ELR (cell line): ENCODE measurements around the gene AGO3.
A peak's percentile ranks its signal among the peaks of the same experiment; 100 is the strongest.
"Not testable (repeated sequence)": the region's sequence is repeated elsewhere in the genome, so short reads cannot be mapped to it uniquely, and the experiment has no call there.

ENCODE experiments used
- DNase-seq: peaks from one replicate; pipeline ENCODE4 v3.0.0-alpha.2; 2015; ENCODE audit warnings: low read depth

Gene AGO3

DNA sequence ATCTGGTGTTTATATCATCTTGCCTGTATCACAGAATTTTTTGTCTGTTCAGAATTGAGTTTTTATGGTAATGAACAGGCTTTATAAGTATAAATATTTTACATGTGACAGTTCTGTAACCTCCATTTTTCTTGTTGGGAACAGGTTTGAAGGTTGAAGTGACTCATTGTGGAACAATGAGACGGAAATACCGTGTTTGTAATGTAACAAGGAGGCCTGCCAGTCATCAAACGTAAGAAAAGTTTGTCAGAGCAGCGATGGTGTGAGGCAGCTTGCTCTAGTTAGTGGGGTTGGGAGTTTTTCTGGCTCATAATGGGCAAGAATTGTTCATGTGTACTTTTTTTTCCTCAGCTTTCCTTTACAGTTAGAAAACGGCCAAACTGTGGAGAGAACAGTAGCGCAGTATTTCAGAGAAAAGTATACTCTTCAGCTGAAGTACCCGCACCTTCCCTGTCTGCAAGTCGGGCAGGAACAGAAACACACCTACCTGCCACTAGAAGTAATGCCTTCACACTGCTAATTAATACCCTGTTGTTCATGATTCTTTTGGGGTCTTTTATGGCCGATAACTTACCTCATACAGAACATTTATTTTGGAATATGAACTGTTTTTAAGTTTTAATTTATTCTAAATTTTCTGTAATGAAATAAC, 77.8 kb downstream of the AGO3 start:
- peak; percentile 89 for DNase-seq

DNA sequence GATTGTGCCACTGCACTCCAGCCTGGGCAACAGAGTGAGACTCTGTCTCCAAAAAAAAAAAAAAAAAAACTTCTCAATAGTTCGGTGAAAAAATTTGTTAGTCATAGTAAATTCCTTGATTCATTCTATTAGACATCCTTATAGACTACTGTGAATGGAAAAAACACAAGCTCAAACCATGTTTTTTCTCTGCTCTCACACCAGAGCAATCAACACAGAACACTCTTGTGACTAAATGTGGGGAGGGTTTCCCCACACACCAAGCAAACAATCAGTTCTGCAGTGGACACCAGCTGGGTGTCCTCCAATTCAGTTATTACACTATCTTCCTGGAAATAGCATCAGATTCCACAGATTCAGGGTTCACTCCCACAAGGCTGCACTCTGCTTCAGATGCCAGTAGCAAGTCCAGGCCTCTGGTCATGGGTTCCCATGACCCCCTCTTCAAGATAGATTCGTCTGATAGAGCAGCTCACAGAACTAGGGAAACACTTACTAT, 83.9 kb downstream of the AGO3 start:
- DNase-seq = no peak

GRCh38 chr1:36016686-36017085, 85.8 kb downstream of the AGO3 start:
- DNase-seq = no peak

DNA sequence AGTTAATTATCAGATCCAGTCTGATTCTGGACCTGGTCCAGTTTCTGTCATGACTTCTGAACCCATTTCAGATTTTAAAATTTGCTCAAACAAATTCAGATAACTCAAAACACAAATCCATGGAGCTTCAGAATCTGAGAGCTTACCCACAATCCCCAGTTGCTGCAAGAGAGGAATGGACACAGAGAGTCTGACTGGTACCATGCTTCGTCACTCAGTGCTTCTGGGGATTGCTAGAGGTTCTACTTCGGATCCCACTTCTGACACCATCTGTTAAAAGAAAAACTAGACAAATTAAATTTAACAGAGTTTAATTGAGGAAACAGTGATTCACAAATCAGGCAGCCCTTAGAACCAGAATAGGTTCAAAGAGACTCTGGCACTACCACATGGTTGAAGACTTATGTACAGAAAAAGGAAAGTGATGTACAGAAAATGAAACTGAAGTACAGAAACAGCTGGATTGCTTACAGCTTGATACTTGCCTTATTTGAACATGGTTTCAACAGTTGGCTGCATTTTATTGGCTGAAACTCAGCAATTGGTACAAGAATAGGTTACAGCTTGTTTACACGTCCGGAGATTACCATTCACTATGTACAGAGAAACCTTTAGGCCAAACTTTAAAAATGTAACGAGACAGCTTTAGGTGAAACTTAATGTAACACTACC, 92.3 kb downstream of the AGO3 start:
- DNase-seq = no peak

DNA sequence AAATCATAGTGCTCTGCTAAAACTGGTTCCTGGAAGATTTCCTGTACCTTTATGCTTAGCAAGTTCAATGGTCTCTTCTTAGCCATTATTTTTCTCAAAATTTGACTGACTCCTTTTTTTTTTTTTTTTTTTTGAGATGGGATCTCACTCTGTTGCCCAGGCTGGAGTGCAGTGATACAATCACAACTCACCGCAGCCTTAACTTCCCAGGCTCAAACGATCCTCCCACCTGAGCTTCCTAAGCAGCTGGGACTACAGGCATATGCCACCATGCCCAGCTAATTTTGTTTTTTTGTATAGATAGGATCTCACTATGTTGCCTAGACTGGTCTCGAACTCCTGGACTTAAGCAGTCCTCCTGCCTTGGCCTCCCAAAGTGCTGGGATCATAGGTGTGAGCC, 93.1 kb downstream of the AGO3 start:
- DNase-seq = not testable (repeated sequence)

DNA sequence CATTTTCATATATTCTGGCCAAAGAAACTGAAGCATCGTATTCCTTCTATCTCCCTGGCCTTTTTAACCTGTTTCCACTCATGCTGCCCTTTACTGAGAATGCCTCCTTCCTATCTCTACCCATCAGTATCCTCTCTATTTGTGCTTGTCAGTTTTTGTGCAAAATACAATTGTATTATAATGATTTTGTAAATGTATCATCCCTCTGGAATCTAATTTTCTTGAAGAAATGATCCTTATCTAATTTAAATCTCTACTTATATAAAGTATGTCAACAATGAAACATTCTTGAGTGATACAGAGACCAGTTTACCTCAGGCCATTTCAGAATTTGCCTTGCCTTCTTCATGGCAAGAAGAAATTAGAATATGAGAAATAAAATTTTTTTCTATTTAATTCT, 93.9 kb downstream of the AGO3 start:
- peak; percentile 34 for DNase-seq

- DNase-seq = no peak
Observed at GRCh38 chr1:36027766-36028165, 96.9 kb downstream of the AGO3 start.

DNA sequence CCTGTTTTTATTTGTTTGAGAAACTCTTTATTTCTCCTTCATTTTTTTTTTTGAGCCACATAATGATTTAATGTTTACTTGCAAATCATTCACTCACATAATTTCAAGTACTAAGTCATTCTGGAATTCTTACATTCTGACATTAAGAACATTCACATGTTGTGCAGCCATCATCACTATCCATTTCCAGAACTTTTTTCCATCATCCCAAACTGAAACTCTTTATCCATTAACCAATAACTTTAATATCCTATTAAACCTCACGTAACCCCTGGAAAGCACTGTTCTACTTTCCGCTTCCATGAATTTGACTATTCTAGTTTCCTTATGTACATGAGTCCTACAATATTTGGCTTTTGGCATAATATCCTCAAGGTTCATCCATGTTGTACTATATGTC, 100.5 kb downstream of the AGO3 start:
- DNase-seq = no peak

GRCh38 chr1:36034692-36035091, 103.8 kb downstream of the AGO3 start:
- peak; percentile 83 for DNase-seq

DNA sequence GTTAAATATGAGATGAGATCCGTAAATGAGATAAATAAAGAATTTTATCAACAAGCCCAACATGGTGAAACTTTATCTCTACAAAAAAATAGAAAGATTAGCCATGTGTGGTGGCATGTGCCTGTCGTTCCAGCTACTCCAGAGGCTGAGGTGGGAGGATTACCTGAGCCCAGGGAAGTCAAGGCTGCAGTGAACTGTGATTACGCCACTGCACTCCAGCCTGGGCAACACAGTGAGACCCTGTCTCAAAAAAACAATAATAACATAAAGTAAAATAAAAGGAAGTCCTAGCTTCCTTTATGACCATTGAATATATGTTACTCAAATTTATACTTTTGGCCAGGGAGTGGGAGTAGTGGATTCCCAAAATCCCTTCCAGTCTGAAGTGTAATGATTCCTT, 104.2 kb downstream of the AGO3 start:
- DNase-seq = no peak

GRCh38 chr1:36040238-36040637, 109.3 kb downstream of the AGO3 start:
- no peak for DNase-seq

GRCh38 chr1:36051821-36052220, 120.9 kb downstream of the AGO3 start:
- no peak for DNase-seq

GRCh38 chr1:36053978-36054377, 123.1 kb downstream of the AGO3 start:
- no peak for DNase-seq

DNA sequence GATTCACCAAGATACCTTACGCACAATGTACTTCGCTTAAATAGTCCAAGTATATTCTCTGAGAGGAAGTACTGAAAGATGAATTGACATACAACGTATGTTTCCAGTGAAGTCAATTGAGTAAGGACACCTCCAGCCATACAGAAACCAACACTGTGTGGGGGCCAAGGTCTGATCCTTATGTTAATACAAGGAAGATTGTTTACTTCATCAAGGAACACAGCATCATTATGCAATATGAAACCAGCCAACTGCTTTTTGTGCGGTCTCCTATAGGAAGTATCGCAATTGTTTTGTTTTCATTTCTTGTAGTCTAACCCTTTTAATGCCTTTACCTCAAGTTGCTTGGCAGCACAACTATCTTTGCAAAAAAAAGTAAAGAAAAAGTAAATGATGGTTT, 124.8 kb downstream of the AGO3 start:
- DNase-seq = no peak

GRCh38 chr1:36062315-36062714, 131.4 kb downstream of the AGO3 start:
- DNase-seq = no peak

DNA sequence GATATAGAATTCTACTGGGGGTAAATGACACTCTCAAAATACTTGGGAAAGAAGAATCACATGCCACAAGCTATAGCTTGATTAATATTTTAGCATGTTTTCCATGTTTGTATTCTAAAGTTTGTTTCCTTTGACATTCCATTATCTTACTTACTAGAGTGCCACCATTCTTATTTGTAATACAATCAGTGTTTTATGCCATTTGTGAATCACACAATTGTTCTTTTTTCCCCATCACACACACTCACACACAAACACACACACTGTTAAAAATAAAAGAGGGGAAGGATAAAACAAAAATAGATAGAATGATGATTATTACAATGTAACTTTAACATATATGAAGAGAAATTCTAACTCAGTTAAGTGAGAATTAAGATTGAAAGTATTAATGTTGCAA, 137.0 kb downstream of the AGO3 start:
- DNase-seq = no peak

DNA sequence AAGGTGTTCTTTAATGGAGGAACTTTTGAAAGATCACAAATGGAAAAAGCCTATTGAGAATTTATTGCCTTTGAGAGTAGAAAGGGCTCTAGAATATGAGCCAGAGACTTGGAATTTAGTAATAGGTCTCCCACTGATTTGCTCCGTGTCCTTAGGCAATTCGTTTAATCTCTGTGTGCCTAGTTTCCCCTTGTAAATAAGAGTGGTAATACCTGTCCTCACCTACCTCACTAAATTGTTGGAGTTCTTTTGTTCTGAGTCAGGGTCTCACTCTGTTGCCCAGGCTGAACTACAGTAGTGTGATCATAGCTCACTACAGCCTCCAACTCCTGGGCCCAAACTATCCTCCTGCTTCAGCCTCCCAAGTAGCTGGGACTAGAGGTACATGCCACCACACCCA, 138.0 kb downstream of the AGO3 start:
- no peak for DNase-seq

- DNase-seq = no peak
Observed at GRCh38 chr1:36070349-36070748, 139.4 kb downstream of the AGO3 start.

GRCh38 chr1:36076979-36077573, 146.2 kb downstream of the AGO3 start:
- no peak for DNase-seq

DNA sequence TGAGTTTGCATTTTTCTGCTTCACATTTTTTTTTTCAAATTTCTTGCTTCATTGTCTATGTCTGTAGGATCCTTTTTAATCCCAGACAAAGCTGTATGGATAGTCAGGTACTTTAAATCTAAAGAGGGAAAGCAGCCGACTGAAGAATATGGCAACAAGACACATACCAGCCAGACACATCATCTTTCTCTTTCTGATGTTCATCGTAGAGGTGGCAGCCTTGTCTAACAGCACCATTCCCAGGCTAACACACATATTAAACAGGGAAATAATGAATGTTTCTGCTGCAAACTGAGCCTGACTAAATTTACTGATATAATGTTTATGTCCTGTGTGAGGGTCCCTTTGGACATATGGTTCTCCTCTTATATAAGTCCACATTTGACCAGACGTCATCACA, 149.3 kb downstream of the AGO3 start:
- no peak for DNase-seq

- DNase-seq = no peak
Observed at GRCh38 chr1:36080801-36081200, 149.9 kb downstream of the AGO3 start.

DNA sequence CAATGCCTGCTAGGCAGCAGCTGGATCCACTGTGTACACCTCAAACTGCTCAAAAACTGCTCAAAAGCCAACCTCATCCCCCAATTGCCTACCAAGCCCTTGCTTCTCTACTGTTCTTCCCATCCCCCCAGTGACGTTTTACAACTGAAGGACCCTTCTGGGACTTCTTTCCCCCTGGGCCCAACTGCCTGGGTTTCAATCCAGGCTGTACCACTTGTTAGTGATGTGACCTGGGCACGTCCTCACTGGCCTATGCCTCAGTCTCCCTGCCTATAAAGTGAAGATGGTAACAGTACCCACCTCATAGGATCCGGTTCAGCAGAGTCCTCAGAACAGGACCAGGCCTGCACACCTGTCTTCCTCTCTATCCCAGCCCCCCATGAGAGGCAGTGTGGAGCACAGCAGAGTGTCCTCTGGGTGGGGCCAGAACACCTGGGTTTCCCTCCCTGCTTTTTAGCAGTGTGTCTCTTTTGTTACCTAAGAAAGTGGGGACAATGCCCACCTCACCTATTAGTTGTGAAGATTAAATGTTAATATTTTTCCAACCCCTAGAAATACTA, 151.1 kb downstream of the AGO3 start:
- no peak for DNase-seq

GRCh38 chr1:36083219-36083618, 152.3 kb downstream of the AGO3 start:
- no peak for DNase-seq
